Effector CD8-positive, alpha-beta T cell (primary cell): ENCODE data around the gene ATP9B.

Source experiments
- DNase-seq: peaks from one replicate; lab custom pipeline; 2025; lab: John Stamatoyannopoulos, UW

Gene ATP9B

DNA sequence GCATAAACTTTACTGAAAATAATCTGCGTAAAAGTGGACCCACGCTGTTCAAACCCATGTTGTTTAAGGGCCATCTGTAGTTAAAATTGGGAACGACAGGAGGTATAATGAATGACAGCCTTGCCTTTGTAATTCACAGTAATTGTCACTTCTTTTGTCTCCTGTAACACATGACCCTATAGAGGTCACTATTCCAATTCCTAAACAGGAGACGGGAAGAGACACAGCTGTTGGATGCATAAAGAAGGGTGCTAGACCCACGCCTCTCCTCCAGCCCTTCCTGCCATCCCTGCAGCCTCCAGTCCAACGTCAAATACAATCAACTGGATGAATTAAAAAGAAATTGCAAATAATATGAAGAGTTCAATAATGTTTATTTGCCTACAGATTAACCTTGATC lies 263.5 kb downstream of the ATP9B start:
- DNase-seq: no peak

DNA sequence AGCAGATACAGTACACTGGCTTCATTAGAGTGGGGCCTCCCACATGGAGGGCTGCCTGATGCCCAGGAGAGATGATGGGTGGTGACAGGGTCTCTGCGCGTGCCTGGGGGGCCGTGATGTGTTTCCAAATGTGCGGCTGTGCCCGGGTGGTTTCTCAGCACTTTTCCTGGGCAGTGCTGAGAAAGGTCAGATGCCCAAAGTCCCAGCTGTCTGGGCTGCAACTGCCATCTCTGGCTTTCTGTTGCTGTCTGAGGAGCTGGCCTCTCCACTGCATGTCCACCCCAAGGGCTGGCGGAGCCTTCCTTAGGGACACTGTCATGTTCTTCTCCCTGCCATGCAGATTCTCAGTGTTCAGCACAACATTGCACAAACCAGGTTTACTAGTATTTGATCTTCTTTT lies 263.9 kb downstream of the ATP9B start:
- DNase-seq: no peak

DNA sequence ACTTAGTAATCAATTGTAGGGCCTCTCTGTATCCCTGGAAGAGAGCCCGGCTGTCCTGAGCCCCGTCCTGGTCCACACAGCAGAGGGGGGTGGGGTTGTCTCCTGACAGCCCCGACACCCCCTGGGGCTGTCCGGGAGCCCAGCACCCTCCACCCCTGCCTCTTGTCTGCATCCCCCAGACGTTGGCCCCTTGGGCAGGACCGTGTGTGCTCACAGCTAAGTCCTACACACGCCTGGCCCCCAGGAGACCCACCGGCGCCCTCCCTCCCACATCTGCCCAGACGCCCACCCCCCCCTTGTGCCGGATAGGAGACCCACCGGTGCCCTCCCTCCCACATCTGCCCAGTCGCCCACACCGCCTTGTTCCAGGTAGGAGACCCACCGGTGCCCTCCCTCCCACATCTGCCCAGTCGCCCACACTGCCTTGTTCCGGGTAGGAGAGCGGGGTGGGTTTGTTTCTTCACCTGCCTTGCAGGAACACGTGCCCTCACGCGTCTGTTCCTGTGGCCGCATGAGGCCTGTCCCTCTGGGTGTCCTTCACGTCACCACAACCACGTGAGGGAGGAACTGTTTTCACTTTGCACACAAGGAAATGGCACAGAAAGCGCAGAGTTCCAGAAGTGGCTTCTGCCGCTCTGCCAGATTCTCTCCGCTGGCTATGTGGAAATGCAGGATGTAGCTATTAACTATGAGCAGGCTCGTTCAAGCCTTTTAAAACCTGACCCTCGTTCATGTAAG lies 265.5 kb downstream of the ATP9B start:
- no peak for DNase-seq

- no peak for DNase-seq
Measured at GRCh38 chr18:79335833-79336360, 266.7 kb downstream of the ATP9B start.

- no peak for DNase-seq
Measured at GRCh38 chr18:79336556-79337142, 267.5 kb downstream of the ATP9B start.

- no peak for DNase-seq
Measured at GRCh38 chr18:79337184-79337583, 268.0 kb downstream of the ATP9B start.

GRCh38 chr18:79337620-79338019 lies 268.4 kb downstream of the ATP9B start:
- DNase-seq: no peak

DNA sequence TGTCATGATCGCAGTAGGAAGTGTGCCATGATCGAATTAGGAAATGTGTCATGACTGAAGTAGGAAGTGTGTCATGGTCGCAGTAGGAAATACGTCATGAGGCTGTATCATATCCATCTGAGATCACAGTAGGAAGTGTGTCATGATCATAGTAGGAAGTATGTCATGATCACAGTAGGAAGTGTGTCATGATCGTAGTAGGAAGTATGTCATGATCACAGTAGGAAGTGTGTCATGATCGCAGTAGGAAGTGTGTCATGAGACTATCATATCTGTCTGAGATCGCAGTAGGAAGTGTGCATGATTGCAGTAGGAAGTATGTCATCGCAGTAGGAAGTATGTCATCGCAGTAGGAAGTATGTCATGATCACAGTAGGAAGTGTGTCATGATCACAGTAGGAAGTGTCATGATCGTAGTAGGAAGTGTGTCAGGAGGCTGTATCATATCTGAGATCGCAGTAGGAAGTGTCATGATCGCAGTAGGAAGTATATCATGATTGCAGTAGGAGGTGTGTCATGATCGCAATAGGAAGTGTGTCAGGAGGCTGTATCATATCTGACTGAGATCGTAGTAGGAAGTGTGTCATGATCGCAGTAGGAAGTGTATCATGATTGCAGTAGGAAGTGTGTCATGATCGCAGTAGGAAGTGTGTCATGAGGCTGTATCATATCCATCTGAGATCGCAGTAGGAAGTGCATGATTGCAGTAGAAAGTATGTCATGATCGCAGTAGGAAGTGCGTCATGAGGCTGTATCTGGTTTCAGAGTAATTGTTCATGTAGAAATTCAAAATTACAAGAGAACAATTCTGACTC lies 270.1 kb downstream of the ATP9B start:
- no peak for DNase-seq

GRCh38 chr18:79343567-79344207 lies 274.5 kb downstream of the ATP9B start:
- DNase-seq: no peak

DNA sequence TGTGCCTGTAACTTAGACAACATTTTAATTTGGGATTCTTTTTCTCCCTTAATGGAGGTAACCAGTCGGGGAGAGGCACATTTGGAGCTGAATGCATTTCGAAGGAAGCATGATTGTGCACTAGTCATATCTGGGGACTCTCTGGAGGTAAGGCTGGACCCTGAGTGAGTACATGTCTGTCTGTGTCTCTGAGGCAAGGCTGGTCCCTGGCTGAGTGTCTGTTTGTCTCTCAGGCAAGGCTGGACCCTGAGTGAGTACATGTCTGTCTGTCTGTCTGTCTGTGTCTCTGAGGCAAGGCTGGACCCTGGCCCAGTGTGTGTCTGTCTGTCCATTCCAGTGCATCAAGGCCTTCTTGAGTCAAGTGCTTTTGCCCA lies 275.0 kb downstream of the ATP9B start:
- DNase-seq: no peak

DNA sequence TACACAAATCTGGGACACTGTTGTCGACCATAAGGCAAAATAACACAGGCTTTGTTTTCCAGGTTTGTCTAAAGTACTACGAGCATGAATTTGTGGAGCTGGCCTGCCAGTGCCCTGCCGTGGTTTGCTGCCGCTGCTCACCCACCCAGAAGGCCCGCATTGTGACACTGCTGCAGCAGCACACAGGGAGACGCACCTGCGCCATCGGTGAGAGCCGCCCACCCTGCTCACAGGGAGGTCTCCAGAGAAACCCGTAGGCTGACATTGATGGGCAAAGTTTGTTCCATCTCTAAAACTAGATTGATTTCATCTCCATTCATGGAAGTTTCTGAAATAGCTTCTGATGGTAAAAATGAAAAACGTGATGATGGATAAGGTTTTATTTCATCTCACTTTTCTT lies 276.2 kb downstream of the ATP9B start:
- no peak for DNase-seq

DNA sequence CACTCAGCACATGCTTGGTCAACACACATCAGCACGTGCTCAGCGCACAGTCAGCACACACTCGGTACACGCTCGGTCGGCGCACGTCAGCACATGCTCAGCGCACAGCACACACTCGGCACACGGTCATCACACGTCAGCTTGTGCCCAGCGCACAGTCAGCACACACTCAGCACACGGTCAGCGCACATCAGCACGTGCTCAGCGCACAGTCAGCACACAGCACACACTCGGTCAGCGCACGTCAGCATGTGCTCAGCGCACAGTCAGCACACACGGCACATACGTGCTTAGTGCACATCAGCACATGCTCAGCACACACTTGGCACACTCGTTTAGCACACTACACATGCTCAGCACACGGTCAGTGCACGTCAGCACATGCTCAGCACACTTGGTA lies 276.8 kb downstream of the ATP9B start:
- no peak for DNase-seq

DNA sequence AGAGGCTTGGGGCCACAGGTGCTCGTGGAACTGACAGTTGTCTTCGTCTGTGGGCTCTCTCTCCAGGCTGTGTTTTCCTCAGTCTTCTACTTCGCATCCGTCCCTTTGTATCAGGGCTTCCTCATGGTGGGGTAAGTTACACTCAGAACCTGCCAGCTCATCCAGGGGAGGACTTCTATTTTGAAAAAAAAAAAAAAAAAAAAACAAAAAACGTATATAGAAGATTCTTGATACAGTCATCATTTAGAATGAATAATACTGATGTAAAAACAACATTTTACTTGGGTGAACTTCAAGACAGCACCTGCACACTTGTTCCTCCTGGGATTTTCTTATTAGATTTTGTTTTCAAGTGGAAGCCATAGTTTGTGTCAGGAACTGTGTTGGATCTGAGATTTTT lies 278.9 kb downstream of the ATP9B start:
- no peak for DNase-seq

DNA sequence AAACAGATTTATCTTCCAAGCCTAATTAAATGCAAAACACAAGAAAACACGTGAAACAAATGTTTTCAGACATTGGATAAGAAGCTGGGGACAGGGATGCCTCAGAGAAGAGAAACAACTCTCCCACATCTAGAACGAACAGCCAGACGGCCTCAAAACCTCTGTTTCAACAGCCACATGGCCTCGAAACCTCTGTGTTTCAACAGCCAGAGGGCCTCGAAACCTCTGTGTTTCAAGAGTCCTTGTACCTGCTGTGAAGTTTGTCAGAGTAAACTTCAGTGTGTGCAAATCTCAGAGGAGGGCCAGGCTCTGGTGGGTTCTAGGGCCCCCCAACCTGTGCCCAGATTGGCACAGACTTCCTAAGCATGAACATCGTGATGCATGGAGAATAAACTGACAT lies 283.2 kb downstream of the ATP9B start:
- no peak for DNase-seq

DNA sequence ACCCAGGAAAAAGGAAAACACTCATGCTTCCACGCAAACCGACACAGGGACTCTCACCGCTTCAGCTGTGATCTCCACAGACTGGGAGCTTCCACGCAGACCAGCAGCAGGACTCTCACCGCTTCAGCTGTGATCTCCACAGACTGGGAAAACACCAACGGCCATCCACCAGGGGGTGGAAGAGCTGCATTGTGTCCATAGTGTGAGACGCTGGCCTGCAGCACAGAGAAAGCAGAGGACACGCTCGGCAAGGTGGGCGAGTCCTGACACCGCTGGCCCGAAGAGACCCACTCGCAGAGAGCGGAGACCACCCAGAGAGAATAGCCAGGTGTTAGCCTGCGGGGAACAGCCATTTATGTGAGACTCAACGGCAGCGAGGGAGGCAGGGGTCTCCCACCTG lies 284.1 kb downstream of the ATP9B start:
- DNase-seq: no peak

DNA sequence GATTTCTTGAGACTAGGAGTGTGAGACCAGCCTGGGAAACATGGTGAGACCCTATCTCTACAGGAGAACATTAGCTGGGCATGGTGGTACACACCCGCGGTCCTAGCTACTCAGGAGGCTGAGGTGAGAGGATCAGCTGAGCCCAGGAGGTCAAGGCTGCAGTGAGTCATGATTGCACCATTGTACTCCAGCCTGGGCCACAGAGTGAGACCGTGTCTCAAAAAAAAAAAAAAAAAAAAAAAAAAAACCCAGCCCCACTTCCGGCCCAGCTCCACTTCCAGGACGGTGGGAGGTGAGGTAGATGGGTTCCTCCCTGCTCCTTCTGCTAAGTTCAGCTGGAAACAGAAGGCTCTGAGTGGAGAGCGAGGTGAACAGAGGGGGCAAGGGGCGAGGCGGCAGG lies 285.2 kb downstream of the ATP9B start:
- DNase-seq: no peak

- DNase-seq: no peak
Measured at GRCh38 chr18:79355433-79356335, 286.5 kb downstream of the ATP9B start.

DNA sequence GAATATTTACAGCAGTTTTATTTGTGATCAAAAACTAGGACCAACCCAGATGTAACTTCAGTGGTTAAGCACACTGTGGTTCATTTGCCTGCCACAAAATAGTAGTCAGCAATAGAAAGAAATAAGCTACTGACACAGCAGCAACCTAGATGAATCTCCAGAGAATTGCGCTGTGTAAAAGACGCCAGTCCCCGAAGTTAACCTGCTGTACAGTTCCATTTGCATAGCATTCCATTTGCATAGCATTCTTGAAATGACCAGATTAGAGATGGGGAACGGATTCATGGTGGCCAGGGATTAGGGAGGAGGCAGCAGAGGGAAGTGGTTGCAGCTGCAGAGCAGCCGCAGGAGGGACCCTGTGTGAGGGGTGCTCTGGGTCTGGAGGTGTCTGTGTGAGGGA lies 287.2 kb downstream of the ATP9B start:
- DNase-seq: no peak

GRCh38 chr18:79360933-79361332 lies 291.7 kb downstream of the ATP9B start:
- DNase-seq: no peak

DNA sequence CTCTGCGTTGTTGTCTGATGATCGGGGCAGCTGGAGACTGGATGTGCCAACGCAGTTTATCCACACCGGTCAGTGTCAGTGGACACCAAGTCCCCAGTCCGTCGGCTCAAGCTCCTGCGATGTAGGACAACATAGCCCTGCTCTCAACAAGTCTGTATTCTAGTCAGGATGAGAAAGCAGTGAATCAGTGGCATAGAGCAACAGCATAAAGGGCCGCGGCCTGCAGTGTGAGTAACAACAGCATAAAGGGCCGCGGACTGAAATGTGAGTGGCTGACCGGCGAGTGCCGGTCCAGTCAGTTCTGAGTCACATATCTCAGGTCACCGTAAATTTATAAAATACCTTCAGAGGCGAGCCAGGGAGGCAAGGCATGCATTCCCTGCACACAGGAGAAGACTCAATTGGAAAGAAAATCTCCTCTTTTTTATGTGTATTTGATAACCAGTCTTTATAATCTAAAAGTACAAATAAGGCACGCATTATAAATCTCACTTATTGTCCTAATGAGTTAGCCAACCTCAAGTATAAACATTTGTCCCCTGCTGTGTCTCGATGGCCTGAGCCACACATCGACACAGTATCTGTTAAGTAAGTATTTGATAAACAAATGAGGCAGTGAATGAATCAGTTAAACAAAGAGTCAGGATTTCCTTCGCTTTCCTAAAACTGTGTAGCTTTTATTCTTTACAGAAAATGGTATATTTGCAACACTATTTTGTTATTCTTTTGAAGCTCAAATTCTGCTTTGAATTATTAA lies 292.8 kb downstream of the ATP9B start:
- DNase-seq: no peak

DNA sequence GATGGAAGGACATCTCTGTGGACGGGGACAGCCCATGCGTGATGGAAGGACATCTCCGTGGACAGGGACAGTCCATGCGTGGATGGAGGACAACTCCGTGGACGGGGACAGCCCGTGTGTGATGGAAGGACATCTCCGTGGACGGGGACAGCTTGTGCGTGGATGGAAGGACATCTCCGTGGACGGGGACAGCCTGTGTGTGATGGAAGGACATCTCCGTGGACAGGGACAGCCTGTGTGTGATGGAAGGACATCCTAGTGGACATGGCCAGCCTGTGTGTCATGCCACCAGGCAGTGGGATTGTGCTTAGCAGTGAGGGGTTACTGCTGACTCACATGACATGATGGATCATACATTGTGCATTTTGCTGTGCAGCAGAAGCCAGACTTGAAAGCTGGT lies 296.5 kb downstream of the ATP9B start:
- no peak for DNase-seq
